HG02884 (cell line): ENCODE measurements around the gene OR6J1.
"Not testable (repeated sequence)": the region's sequence is repeated elsewhere in the genome, so short reads cannot be mapped to it uniquely, and the experiment has no call there.

Experiments used
- ATAC-seq: cut with Tn5 transposase; IDR thresholded peaks from one replicate; pipeline ENCODE4 v1.9.1; 2021; ENCODE audit warnings: mild to moderate bottlenecking, moderate library complexity; ENCODE audit not compliant: unreplicated experiment

OR6J1 gene

DNA sequence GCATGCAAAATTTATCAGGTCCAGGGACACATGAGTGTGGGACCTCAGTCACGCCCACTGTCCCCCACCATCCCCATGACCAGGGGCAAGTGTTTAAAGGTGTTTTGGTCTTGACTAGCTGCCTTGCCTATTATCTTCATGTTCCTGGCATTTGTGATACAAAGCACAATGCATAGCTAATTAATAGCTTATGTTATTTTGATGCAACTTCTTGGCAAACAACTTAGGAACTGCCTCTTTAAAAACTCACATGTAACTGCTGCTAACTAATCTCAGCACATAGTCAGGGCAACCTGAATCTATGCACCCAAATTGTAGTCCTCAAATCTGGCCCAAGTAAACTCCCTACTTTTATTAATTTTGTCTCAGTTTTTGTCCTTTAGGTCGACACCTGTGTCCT, 7.4 kb upstream of the OR6J1 start:
- ATAC-seq = no peak

DNA sequence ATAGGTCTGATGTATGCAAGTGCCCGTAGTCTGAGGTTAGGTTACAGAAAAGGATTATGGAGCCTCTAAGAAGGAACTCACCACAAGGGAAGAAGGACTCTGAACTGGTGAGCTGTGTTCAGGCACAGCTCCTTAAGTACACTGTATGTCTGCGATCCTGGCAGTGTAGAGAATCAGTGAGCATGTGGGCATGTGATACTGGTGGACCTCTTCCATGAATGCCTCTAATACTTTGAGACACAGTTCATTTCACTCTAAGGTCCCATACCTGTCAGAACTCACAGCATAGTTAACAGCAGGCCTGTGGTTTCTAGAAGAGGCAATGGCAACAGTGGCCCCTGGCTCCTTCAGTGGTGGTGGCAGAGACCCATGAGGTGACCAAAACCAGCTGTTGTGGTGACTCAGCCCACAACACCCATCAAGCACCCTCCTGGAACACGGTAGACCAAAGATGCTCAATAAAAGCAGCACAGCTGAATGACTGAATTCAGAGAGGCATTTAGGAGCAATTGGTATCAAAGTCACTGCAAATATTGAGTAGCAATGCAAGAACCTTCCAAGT, 6.9 kb upstream of the OR6J1 start:
- no peak for ATAC-seq

DNA sequence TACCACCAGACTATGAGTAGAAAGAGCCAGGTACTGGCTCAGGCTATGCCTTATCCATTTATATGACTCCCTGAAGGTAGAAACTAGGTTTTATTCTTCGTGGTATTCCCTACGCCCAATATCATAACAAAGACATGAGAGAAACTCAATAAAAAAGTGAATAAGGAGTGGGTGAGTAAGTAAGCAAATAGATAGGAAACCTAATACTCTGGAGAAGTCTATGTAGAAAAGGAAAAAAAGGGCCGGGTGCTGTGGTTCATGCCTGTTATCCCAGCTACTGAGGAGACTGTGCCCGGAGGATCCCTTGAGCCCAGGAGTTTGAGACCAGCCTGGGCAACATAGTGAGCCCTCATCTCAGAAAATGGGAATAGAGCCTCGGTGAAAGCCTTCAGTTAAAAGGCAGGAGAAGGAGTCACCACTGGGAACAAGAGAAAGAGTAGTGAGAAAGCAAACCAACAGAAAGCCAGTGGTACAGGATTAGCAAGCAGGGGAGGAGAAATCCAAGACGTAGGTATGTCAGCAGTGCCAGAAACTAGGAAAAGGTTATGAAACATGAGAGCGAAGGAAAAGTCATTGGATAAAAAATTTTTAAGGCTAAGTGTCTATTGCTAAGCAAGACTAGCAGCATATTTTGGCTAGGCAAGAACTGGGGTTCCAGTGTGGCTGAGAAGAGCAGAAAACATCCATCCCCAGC, 6.0 kb upstream of the OR6J1 start:
- no peak for ATAC-seq

DNA sequence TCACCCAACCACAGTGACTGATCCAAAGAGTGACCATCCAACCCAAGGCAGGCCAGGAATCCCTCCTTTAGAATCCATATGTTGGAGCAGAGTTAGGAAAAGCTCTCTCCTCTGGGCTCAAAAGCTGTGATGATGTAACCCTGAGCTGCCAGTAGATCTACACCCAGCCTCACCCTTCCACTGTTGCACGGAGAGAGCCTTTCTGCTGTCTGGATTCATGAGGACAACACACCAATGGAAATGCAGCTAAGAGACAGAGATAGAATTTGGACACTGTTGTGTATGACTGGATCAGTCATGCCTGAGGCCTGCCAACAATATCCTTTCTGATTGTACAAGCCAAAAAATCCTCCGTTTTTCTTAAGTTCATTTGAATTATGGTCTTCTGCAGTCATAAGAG, 4.4 kb upstream of the OR6J1 start:
- ATAC-seq = no peak

DNA sequence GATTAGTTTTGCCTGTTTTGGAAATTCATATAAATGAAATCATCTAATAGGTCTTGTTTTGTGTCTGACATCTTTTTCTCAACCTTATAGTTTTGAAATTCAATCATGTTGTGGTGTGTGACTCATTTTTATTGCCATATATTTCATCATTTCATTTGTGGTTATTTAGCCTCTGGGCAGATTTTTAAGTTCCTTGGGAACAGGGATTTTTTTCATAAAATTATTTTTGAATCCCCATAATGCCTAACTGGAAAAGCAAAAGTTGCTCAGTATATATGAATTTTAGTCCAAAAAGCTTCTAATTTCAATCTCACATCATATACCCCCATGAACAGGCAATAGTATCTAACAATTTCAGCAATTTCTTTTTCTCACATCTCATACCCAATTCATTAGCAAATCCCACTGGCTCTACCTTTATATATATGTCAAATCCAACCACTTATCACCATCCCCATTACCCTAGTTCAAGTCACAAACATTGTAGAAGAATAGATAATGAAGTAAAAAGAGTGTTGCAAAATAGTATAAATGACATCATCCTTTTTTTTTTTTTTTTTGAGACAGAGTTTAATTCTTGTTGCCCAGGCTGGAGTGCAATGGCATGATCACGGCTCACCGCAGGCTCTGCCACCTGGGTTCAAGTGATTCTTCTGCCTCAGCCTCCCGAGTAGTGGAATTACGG, 2.6 kb upstream of the OR6J1 start:
- ATAC-seq = no peak

DNA sequence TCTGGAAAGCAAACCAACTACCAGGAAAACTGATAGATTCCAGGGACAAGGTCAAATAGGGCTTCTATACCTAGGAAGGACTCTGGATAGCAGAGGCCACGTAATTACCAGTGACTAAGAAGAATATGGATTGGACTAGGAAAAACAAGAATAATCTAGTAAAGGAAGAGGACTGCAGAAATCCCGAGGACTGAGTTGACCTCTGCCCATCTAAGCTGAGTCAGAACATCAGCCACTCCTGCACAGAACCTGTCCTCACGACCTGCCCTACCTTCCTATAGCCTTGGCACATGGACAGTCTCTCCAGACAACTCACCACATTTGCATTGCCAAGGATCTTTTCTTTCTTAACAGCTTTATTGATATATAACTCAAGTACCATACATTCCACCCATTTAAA, 2.3 kb downstream of the OR6J1 start:
- no peak for ATAC-seq

DNA sequence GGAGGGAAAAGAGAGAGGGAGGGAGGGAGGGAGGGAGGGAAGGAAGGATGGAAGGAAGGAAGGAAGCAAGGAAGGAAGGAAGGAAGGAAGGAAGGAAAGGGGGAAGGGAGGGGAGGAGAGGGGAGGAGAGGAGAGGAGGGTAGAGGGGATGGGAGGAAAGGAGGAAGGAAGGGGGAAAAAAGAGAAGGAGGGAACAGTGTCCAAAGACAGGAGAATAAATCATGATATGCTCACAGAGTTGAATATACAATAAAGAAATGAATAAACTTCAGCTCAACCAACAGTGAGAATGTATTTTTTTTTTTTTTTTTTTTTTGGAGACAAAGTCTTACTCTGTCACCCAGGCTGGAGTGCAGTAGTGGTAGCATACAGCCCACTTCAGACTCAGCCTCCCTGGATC, 4.0 kb downstream of the OR6J1 start:
- ATAC-seq = no peak

DNA sequence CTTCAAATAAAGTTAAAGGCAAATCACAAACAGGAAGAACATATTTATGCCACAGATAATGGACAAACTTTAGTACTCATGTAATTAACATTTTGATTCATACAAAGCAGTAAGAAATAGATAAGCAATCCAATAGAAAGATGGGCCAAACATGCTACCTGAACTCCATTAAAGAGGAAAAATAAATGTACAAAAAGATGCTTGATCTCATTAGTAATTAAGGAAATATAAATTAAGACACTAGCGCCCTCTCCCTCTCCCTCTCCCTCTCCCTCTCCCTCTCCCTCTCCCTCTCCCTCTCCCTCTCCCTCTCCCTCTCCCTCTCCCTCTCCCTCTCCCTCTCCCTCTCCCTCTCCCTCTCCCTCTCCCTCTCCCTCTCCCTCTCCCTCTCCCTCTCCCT, 8.2 kb downstream of the OR6J1 start:
- not testable (repeated sequence) for ATAC-seq

DNA sequence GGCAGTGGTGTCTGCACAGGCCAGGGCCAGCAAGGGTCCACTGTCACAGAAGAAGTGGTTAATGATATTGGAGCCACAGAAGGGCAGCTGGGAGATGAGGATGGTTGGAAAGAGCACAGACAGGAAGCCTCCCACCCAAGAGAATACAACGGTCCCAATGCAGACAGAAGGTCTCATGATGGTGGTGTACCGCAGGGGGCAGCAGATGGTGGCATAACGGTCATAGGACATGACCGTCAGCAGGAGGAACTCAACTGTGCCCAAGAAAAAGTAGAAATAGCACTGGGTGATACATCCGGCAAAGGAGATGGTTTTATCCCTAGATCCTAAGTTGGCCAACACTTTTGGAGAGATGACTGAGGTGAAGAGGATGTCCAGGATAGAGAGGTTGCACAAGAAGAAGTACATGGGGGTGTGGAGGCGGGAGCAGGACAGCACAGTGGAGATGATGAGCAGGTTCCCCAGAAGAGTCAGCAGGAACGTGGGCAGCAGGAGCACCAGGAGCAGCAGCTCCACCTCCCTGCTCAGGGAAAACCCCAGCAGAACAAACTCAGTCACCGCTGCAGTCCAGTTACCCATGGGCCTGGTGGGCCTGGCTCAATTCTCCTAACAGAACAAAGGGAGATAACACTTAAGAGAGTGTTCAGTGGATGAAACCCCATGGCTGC, 9.8 kb downstream of the OR6J1 start:
- ATAC-seq = no peak

DNA sequence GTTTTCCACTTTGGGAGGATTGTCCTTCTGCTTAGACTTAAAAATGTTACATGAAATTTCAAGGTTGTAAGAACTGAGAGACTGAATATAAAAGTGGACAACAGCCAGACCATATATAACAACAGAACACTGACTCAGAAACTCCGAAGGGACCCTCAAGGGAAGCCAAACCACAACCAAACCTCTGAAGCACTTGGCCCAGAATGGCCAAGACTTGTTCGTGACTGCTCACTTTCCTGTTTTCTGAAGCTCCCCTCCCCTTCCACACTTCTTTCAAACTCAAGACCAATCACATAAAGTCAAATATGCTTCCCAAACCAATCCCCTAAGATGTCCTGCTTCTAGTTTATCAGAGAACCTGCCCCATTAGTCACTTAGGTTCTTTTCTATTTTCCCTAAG, 13.7 kb downstream of the OR6J1 start:
- no peak for ATAC-seq

DNA sequence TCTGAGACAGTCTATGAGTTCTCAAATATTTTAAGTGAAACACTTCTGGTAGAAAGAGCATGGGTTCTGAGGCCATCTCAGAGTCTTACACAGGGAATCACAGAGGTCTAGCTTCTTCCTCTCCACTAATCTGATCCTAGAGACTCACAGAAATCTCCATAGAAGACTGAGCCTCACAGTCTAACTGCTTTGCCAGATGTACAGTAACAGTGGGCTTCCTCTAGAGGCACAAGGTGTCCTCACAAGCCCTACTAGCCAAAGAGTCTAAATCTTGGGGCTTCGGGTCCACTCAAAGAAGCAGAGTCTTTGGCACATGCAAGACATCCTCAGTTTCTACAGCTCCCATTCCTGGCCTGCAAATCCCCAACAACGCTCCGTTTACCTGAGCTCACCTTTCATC, 14.1 kb downstream of the OR6J1 start:
- no peak for ATAC-seq

DNA sequence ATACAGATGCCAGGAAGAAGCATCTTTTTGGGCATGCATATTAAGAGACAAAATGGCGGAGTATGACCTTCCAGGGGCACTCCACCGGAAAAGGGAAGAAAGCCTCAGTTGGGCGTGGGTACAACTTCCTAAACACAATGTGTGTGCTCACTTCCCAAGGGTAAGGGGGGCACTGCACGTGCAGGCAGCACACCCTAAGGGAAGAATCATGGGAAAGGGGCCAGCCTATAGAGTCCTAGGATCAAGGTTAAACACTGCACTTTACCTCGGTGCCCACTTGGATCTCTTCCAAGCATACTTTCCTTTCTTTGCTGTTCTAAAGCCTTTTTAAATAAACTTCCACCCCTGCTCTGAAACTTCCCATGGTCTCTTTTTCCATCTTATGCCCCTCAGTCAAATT, 14.8 kb downstream of the OR6J1 start:
- no peak for ATAC-seq

DNA sequence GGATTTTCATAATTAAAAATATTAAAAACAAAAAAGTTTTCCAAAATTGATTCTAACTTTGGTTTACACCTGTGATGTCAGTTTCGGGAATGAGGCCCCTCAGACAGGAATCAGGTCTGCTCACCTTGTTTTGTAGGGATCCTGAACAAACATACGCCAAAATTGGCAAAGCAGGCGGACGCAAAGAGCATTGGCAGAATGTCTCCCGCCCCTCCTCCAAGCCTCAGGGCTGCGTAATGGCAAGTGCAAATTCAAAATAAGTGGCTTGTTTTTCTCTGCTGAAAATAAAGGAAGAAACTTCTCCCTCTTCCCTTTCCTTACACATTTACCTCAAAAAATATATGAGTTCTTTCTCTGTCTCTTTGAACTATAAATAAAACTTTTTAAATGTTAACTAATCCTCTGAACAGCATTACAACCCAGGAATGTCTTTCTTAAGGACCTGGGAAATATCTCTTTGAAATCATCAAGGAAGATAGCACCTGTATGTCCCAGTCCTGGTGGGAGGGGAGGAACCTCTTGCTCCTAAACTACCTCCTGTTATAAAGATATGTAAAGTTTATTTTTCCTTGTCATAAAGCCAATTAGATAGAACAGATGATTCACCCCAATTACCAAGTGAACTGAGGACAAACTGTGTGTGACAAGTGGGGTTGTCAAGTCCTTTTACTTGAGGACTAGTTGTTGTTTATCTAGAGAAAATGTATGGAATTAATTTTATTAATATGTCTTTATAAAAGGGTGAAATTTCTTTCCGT, 16.5 kb downstream of the OR6J1 start:
- no peak for ATAC-seq

DNA sequence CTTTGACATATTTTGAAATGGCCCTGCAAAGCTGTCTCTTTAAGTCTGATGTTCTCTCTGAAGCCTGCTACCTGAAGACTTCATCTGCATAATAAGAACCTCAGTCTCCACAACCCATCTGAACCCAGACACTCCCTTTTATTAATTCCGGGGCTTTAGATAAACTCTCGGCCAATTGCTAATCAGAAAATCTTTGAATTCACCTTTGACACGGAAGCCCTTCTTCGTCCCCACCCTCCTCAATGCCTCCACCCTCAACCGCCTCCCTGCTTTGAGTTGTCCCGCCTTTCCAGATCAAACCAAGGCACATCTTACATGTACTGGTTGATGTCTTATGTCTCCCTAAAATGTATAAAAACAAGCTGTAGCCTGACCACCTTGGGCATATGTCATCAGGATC, 17.6 kb downstream of the OR6J1 start:
- no peak for ATAC-seq

DNA sequence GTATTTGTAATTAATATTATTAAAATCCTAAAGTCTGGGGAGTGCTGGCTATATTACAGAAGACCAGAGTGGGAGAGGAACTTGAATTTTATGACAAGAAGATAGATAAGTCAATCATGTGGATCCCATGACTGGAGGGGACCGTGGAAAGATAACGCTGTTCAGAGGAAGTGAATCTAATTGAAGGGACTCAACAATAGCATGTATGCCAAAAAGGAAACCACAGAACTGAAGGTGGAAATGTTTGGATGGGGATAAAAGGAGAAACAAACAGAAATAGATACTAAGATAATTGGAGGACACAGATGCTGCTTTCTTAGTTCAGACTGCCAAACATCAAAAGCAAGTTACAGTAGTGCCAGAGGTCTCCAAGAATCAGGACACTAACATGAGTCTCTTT, 21.1 kb downstream of the OR6J1 start:
- ATAC-seq = no peak

DNA sequence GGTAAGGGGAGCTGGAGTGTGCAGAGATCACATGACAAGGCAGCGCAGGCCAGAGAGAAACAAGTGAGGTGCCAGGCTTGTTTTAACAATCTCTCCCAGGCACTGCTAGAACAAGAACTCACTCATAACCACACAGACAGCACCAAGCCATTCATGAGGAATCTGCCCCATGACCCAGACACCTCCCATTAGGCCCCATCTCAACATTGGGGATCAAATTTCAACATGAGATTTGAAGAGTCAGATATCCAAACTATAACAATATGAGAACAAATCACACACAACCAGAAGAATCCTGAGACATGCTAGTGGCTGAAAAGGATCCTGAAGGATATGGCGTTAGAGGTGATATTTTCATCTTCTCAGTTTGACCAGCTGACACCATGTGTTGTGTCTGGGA, 21.9 kb downstream of the OR6J1 start:
- ATAC-seq = no peak

DNA sequence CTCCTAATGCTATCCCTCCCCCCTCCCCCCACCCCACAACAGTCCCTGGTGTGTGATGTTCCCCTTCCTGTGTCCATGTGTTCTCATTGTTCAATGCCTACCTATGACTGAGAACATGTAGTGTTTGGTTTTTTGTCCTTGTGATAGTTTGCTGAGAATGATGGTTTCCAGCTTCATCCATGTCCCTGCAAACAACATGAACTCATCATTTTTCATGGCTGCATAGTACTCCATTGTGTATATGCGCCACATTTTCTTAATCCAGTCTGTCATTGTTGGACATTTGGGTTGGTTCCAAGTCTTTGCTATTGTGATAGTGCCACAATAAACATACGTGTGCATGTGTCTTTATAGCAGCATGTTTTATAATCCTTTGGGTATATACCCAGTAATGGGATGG, 28.4 kb downstream of the OR6J1 start:
- not testable (repeated sequence) for ATAC-seq

DNA sequence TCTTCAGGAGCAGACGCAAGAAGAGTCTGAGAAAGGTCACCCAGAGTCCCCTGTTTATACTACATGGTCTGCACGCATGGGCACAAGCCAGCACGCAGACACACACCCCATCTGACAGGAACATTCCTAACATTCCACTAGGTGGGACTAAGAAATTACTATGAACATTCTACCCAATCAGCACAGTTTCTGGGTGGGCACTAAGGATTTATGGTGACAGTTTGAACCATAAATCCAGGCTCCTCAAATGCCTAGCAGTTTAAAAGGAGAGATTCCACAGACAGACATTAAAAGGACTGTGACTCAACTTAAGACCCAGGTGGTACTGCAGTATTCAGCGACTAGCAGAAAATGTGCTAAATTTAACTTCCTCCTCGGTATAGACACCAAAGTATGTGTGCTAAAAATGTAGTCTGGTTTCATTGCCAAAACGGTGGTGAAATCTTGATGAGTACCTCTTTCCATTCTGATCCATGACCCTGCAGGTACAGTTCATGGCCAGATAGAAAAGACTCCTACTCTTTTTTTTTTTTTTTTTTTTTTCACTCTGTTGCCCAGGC, 29.8 kb downstream of the OR6J1 start:
- no peak for ATAC-seq

DNA sequence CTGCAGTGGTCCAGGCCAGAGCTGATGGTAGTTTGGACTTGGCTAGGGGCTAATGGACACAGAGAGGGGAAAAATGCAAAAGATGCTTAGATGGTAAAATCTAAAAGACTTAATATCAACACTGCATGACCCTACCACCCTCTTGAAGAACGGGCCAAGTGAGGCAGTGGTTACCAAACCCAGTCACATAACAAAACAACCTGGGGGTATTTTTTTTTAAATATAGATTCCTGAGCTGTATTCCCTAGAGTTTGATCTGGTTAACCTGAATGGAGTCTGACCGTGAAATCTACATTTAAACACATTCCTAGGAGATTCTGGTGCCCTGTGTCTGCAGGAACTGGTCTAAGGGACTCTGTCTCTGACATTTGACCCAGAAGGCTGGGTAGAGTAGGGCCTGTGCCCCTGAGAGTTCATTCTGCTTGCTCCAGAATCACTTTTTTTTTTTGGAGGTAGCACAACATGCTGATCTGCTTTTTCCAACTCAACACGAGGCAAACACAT, 30.4 kb downstream of the OR6J1 start:
- ATAC-seq = no peak

DNA sequence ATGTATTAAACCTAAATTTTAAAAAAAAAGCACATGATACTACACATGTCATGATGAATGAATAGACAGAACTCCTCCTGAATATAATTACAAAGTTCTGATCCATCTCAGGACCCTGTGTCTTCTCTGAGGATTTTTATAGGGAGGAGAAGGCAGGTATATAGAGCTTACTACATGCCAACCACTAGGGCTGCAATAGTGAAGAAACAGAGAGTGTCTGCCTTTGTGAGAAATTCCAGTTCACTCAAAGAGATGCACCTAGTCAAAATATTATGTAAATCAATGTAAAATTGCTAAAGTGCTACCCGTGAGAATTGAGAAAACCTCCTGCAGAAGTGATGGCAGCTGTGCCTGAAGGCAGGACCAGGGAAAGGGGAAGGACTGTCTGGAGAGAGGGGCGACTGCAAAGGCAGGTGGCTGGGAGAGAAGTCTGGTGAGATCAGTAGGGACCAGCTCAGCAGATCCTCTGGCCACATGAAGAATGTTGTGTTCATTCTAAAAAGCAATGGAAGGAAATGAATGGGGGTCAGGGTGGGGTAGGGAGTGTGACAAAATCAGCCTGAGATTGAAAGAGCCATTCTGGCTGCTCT, 31.0 kb downstream of the OR6J1 start:
- ATAC-seq = no peak
